ENCODE data around the gene UBQLN1. TPM values are rescaled to one million over a fixed set of nuclear protein-coding genes. Genes with fewer than 3 reads are reported as not detected.

UBQLN1 gene
- total and polyA plus RNA-seq, 9 of the 15 experiments (the other 6 are each of a cell fraction or from before 2014, with no cell fraction given): 7.5 to 120 (median 52.8) TPM

GRCh38 chr9:83622433-83622938 lies 85.3 kb downstream of the UBQLN1 start (continued):
- TF ChIP-seq YY1 (IDR thresholded peaks at IDR 0.05; ENCODE audit: borderline replicate concordance in 1 of 3, control insufficient read depth in 1 of 3, extremely low read depth in 1 of 3, insufficient read depth in 3 of 3, insufficient read length in 1 of 3, insufficient replicate concordance in 2 of 3, low read depth in 1 of 3, low read length in 2 of 3) (peak in 1 of 3 experiments; percentile 64), ETV1 (tag; conservative IDR thresholded peaks at IDR 0.05; ENCODE audit: low read depth) (peak; percentile 39; the same call in 1 of the 2 replicates)

GRCh38 chr9:83620841-83621636 lies 86.7 kb downstream of the UBQLN1 start:
- in situ Hi-C loops (cut with MboI): loop anchor here (25.0 kb wide), 1 partner anchor 291 kb away; the partner anchor contains the start of gene KIF27
- intact Hi-C loops (cut with micrococcal nuclease): loop anchor here (1.0 to 10.0 kb wide), 4 partner anchors 28 to 292 kb away; partner anchors contain the start of genes GKAP1 and UBQLN1
- BruUV-seq (replicated peaks): no TSS peak
- Histone ChIP-seq H3K4me3 (no peak overlapping the region), H3K9ac (ENCODE audit: insufficient read depth in 1 of 2, low read depth in 2 of 2, low read length in 2 of 2) (no peak overlapping the region), H3K27ac (ENCODE audit: extremely low read depth, low read depth, low read length) (no peak overlapping the region), H3K79me2 (ENCODE audit: control insufficient read depth, insufficient read depth, low read length) (no peaks in the 10 kb centered on the region), H2AFZ (ENCODE audit: low read depth, low read length) (peak overlapping the region; percentile 67; the same call in 1 of the 2 replicates), H3K36me3 (ENCODE audit: control insufficient read depth, insufficient read depth, low read length) (no peaks in the 10 kb centered on the region), H3K9me1 (ENCODE audit: control insufficient read depth, insufficient read depth, low read length) (no peaks in the 10 kb centered on the region), H3K9me3 (replicated peaks; ENCODE audit: control insufficient read depth, insufficient read depth, low read depth, low read length) (no peaks in the 10 kb centered on the region), H4K20me1 (replicated peaks; ENCODE audit: control insufficient read depth, insufficient read depth, low read length) (no peaks in the 10 kb centered on the region), H3K4me1 (replicated peaks in 1 of 2; ENCODE audit: control insufficient read depth in 2 of 2, insufficient read depth in 2 of 2, low read length in 2 of 2) (peaks cover 11 to 14% of the 10 kb centered on the region in 2 experiments; a peak in 3 of 5 replicates), H3K4me2 (ENCODE audit: insufficient read depth, low read length) (no peak overlapping the region; the same call in 1 of the 2 replicates), H3K27me3 (ENCODE audit: control insufficient read depth in 2 of 2, insufficient read depth in 2 of 2, low read length in 2 of 2) (no peaks in the 10 kb centered on the region)
- ATAC-seq (peak; percentile 29), FAIRE-seq (peak; percentile 74), DNase-seq (ENCODE audit: extremely low read depth in 1 of 4, low spot score in 3 of 4) (peak in 3 of 4 experiments; percentile 15 to 58 (median 27))
- CTCF ChIA-PET (ENCODE audit: low intra/inter-chr PET ratio): interaction anchor here (0.7 to 1.0 kb wide), 3 partner anchors 14 to 291 kb away, joined by 3 to 4 read pairs (median 3); no protein-coding TSS in a partner anchor
- 13% methylated on average over 3 of the region's 7 CpGs for WGBS (ENCODE audit: insufficient coverage, low coverage, missing lambda C conversion rate)
- POLR2A ChIA-PET: interaction anchor here (0.8 to 1.0 kb wide), 4 partner anchors 9 to 25 kb away, joined by 3 to 4 read pairs (median 3); no protein-coding TSS in a partner anchor
- no peak for TF ChIP-seq EZH2 (IDR thresholded peaks at IDR 0.05; ENCODE audit: borderline replicate concordance, low read depth, low read length)
- no peak for TF ChIP-seq PPARD (CRISPR knock-in tag; IDR thresholded peaks at IDR 0.05)
- no peak for TF ChIP-seq ETV1 (tag; conservative IDR thresholded peaks at IDR 0.05; ENCODE audit: low read depth)
- no peak for TF ChIP-seq SIN3B (IDR thresholded peaks at IDR 0.05; ENCODE audit: low read depth)
- TF ChIP-seq, protein P1, sequence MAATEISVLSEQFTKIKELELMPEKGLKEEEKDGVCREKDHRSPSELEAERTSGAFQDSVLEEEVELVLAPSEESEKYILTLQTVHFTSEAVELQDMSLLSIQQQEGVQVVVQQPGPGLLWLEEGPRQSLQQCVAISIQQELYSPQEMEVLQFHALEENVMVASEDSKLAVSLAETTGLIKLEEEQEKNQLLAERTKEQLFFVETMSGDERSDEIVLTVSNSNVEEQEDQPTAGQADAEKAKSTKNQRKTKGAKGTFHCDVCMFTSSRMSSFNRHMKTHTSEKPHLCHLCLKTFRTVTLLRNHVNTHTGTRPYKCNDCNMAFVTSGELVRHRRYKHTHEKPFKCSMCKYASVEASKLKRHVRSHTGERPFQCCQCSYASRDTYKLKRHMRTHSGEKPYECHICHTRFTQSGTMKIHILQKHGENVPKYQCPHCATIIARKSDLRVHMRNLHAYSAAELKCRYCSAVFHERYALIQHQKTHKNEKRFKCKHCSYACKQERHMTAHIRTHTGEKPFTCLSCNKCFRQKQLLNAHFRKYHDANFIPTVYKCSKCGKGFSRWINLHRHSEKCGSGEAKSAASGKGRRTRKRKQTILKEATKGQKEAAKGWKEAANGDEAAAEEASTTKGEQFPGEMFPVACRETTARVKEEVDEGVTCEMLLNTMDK (IDR thresholded peaks at IDR 0.05; ENCODE audit: borderline replicate concordance, insufficient read depth, low read depth, low read length, poor library complexity, severe bottlenecking): peak; percentile 57
- TF ChIP-seq ARHGAP35 (IDR thresholded peaks at IDR 0.05; ENCODE audit: partially characterized antibody): no peak
- TF ChIP-seq, protein P2, sequence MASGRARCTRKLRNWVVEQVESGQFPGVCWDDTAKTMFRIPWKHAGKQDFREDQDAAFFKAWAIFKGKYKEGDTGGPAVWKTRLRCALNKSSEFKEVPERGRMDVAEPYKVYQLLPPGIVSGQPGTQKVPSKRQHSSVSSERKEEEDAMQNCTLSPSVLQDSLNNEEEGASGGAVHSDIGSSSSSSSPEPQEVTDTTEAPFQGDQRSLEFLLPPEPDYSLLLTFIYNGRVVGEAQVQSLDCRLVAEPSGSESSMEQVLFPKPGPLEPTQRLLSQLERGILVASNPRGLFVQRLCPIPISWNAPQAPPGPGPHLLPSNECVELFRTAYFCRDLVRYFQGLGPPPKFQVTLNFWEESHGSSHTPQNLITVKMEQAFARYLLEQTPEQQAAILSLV (tag; IDR thresholded peaks at IDR 0.05): no peak
- no peak for TF ChIP-seq RBM15 (IDR thresholded peaks at IDR 0.05; ENCODE audit: insufficient read depth, low read length)
- TF ChIP-seq, protein P3, sequence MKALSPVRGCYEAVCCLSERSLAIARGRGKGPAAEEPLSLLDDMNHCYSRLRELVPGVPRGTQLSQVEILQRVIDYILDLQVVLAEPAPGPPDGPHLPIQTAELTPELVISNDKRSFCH (CRISPR knock-in tag; IDR thresholded peaks at IDR 0.05): no peak
- TF ChIP-seq, protein P3 (tag; IDR thresholded peaks at IDR 0.05): no peak
- no peak for TF ChIP-seq HDAC1 (IDR thresholded peaks at IDR 0.05)
- no peak for TF ChIP-seq STAT5A (IDR thresholded peaks at IDR 0.05; ENCODE audit: borderline replicate concordance, low read length)
- TF ChIP-seq RFX1 (IDR thresholded peaks at IDR 0.05): no peak

Data from K562 (cell line).